ENCODE results near the gene LTBP2. TPM values are rescaled to one million over a fixed set of nuclear protein-coding genes. Genes with fewer than 3 reads are reported as not detected.

The LTBP2 gene
- polyA plus RNA-seq, 2 of the 4 experiments (the other 2 are of a cell fraction), result 4.9 to 14.4 TPM

DNA sequence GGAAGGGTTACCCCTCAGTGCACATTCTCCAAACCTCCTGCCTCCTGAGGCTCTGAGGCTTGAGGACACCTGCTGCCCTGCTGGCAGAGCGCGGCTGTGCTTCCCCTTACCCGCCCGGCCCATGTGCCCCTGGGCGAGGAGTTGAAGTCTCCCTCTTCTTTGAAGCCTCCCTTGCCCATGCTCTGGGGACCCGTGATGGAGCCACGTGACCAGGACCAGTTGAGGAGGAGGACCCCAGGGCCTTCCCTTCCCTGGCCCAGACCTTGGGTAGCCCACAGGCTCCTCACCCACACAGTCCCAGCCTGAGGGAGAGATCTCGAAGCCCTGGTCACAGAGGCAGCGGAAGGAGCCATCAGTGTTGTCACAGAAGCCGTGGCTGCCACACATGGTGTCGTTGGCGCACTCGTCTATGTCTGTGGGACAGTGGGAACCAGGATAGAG is 105.6 kb downstream of the LTBP2 start:
- POLR2A ChIA-PET, result no interaction called here
- Histone ChIP-seq H3K4me1 (peaks cover 10% of the 10 kb centered on the region; the same call in 2 of the 3 replicates), H3K9me3 (no peaks in the 10 kb centered on the region), H3K27ac (0 out of 6 replicates have a peak overlapping the region, but pooled peaks of 1 of the 2 experiments have one; percentile 15), H3K4me3 (no peak overlapping the region), H3K4me2 (no peak overlapping the region)
- CTCF ChIA-PET, result interaction anchor here (0.7 kb wide), 1 partner anchor 16 kb away, joined by 3 read pairs; no protein-coding TSS in a partner anchor
- 89% methylated on average over 13 of the region's 13 CpGs for WGBS (ENCODE audit: missing lambda C conversion rate)
- FAIRE-seq (no peak), DNase-seq (ENCODE audit: low read depth in 1 of 2, low spot score in 1 of 2) (no peak), ATAC-seq (no peak)
- TF ChIP-seq ZSCAN20 (CRISPR knock-in tag; IDR thresholded peaks at IDR 0.05) (no peak), ZC3H11A (IDR thresholded peaks at IDR 0.05) (no peak), ZNF302 (CRISPR knock-in tag; IDR thresholded peaks at IDR 0.05) (no peak), MAX (IDR thresholded peaks at IDR 0.05) (no peak), EHF (CRISPR knock-in tag; IDR thresholded peaks at IDR 0.05) (no peak), FOXS1 (CRISPR knock-in tag; IDR thresholded peaks at IDR 0.05) (no peak), FOSB (CRISPR knock-in tag; IDR thresholded peaks at IDR 0.05) (no peak), ZFP36 (IDR thresholded peaks at IDR 0.05; ENCODE audit: borderline replicate concordance, partially characterized antibody) (no peak), GATA3 (IDR thresholded peaks at IDR 0.05; ENCODE audit: borderline replicate concordance) (no peak), RAD21 (conservative IDR thresholded peaks at IDR 0.05 in 1 of 2, IDR thresholded peaks at IDR 0.05 in 1 of 2) (no peak)
- TF ChIP-seq, protein P1, sequence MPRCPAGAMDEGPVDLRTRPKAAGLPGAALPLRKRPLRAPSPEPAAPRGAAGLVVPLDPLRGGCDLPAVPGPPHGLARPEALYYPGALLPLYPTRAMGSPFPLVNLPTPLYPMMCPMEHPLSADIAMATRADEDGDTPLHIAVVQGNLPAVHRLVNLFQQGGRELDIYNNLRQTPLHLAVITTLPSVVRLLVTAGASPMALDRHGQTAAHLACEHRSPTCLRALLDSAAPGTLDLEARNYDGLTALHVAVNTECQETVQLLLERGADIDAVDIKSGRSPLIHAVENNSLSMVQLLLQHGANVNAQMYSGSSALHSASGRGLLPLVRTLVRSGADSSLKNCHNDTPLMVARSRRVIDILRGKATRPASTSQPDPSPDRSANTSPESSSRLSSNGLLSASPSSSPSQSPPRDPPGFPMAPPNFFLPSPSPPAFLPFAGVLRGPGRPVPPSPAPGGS (IDR thresholded peaks at IDR 0.05), result no peak

DNA sequence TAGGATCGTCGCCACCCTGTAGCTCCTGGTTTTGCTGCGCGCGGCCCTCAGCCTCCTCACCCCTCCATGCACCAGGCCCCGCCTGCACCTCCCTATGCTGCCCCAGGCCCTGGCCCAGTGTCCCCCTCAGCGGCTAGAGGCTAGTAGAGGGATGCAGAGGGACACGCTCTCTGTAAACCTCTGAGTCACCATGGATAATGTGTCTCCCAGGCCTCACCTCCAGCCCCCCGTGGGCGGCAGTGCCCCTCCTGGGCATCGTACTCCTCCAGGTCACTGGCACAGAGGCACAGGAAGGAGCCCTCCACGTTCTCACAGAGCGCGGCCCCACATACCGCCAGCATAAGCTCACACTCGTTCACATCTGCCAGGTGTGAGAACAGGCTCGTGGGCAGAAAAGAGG is 106.2 kb downstream of the LTBP2 start:
- no peak overlapping the region for H3K4me3 ChIP-seq
- no peaks in the 10 kb centered on the region for H3K9me3 ChIP-seq
- ATAC-seq (no peak), DNase-seq (ENCODE audit: low read depth in 1 of 2, low spot score in 1 of 2) (no peak), FAIRE-seq (no peak)
- no peak overlapping the region for H3K27ac ChIP-seq
- POLR2A ChIA-PET, result no interaction called here
- no peak for TF ChIP-seq RFX5 (IDR thresholded peaks at IDR 0.05)
- no peak for TF ChIP-seq SMC3 (IDR thresholded peaks at IDR 0.05)
- no peak for TF ChIP-seq EP300 (IDR thresholded peaks at IDR 0.05)
- TF ChIP-seq EHMT2 (IDR thresholded peaks at IDR 0.05; ENCODE audit: low read depth), result no peak
- TF ChIP-seq FOXS1 (CRISPR knock-in tag; IDR thresholded peaks at IDR 0.05), result no peak
- TF ChIP-seq RAD21 (conservative IDR thresholded peaks at IDR 0.05 in 1 of 2, IDR thresholded peaks at IDR 0.05 in 1 of 2), result no peak
- TF ChIP-seq CBX8 (IDR thresholded peaks at IDR 0.05), result no peak
- TF ChIP-seq RCOR1 (IDR thresholded peaks at IDR 0.05; ENCODE audit: low read depth, low read length), result no peak
- no peak for TF ChIP-seq ELK1 (IDR thresholded peaks at IDR 0.05; ENCODE audit: low read depth, low read length)
- no peak for TF ChIP-seq BHLHE40 (IDR thresholded peaks at IDR 0.05; ENCODE audit: low read depth, low read length)
- TF ChIP-seq, protein P1 (IDR thresholded peaks at IDR 0.05), result no peak
- TF ChIP-seq KDM1A (IDR thresholded peaks at IDR 0.05; ENCODE audit: low read depth), result no peak
- no peak overlapping the region for H3K4me2 ChIP-seq
- H3K4me1 ChIP-seq, result peaks cover 12% of the 10 kb centered on the region; the same call in 2 of the 3 replicates
- 84% methylated on average over 16 of the region's 17 CpGs for WGBS (ENCODE audit: missing lambda C conversion rate)
- CTCF ChIA-PET, result interaction anchor here (0.9 to 1.4 kb wide), 3 partner anchors 32 to 107 kb away, joined by 3 to 6 read pairs (median 5); partner anchors contain the start of gene LTBP2
